GM19395 (cell line): ENCODE data around the gene TRIM10.
"Not testable (repeated sequence)": the region's sequence is repeated elsewhere in the genome, so short reads cannot be mapped to it uniquely, and the experiment has no call there.

Experiments
- ATAC-seq: cut with Tn5 transposase; IDR thresholded peaks from one replicate; pipeline ENCODE4 v1.9.1; 2021; ENCODE audit warnings: mild to moderate bottlenecking, moderate library complexity; ENCODE audit not compliant: unreplicated experiment

Gene TRIM10

GRCh38 chr6:30154709-30155519 is 6.1 kb downstream of the TRIM10 start:
- no peak for ATAC-seq

DNA sequence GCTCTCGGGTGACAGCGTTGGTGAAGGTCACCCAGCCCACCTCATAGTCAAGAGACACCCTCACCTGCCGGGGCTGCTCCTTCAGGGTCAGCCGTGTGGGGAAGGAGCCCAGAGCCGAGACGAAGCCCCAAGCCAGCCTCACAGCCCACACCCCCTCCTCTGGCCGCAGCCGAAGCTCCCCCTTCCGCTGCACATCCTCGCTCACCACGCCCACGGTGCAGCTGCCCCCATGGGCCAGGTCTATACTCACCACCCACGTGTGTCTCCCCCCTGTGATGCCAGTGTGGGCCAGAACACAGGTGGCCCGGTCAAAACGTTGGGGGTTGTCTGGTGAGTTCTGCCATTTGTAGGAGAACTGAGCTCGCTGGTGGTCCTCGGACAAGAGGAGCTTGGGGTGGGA is 7.0 kb downstream of the TRIM10 start:
- no peak for ATAC-seq

DNA sequence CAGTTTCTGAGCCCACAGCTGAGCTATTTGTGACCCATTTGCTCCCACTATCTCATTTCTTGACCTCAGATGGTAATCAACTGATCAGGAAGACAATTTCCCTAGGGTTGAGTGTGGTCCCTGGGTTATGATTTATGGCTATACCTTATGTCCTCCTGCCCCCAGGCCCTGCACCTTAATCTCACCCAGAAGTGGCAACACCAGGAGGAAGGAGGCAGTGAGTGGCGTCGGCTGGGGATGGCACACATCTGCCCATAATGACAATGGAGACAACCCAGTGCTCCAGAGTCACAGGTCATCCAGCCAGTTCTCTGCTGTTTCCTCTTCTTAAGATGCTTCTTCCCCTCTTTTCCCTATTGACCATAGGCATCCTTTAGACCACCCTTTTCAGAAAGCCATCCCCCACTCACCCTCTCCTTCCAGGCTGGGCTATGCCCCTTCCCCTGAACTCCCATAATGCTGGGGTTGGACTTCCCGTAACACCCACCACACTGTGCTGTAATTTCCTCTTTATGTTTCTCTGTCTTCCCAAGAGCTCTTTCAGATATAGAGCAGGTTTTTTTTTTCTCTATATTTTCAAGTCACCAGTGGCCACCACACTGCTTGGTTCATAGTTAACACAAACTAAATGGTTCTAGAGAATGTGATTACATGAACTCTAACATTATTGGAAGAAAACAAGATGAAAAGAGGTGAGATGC is 8.0 kb downstream of the TRIM10 start:
- no peak for ATAC-seq

GRCh38 chr6:30152016-30152673 is 8.9 kb downstream of the TRIM10 start:
- no peak for ATAC-seq

GRCh38 chr6:30151580-30151979 is 9.4 kb downstream of the TRIM10 start:
- ATAC-seq, result no peak

GRCh38 chr6:30150671-30151395 is 10.2 kb downstream of the TRIM10 start:
- ATAC-seq, result no peak

GRCh38 chr6:30149858-30150550 is 11.0 kb downstream of the TRIM10 start:
- ATAC-seq, result no peak

- no peak for ATAC-seq
Measured at GRCh38 chr6:30149234-30149633, 11.8 kb downstream of the TRIM10 start.

DNA sequence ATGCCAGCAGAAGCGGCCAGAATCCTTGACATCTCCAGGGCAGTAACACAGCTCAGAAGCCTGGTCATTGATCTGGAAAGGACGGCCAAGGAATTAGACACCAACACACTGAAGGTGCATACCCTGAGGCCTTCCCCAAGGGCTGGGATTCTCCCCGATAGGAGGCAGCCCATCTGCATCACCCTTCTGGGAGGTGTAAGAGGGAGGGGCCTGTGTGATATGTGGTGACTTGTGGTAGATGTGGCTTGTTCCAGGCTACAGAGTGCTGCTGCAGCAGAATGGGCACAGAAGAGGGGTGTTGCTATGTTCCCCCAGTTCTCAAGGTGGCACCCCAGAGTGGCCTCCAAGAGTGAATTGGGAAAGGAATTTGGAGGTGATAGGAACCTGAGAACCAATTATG is 13.9 kb downstream of the TRIM10 start:
- no peak for ATAC-seq

- no peak for ATAC-seq
Measured at GRCh38 chr6:30145818-30146217, 15.2 kb downstream of the TRIM10 start.

GRCh38 chr6:30144811-30145210 is 16.2 kb downstream of the TRIM10 start:
- ATAC-seq, result no peak

DNA sequence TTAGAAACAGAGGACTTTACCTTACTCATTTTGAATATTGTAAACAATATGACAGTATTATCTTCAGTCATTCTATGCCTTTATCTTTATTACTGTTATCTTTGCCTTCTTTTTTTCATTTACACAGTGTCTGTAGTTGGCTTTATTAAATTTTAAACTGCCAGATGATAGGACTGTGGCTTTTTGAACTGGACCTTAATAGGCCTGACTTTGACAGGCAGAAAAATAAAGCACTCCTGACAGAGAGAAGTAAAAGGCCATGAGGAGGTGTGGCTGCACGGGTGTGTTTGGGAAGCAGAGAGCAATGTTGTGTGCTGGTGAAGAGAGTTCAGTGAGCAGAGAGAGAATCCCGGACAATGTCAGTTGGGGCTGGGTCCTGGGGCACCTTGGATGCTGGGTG is 17.2 kb downstream of the TRIM10 start:
- ATAC-seq, result no peak

GRCh38 chr6:30142665-30143064 is 18.3 kb downstream of the TRIM10 start:
- no peak for ATAC-seq

DNA sequence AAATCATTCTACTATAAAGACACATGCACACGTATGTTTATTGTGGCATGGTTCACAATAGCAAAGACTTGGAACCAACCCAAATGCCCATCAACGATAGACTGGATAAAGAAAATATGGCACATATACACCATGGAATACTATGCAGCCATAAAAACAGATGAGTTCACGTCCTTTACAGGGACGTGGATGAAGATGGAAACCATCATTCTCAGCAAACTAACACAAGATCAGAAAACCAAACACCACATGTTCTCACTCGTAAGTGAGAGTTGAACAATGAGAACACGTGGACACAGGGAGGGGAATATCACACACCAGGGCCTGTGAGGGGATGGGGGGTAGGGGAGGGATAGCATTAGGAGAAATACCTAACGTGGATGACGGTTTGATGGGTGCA is 20.8 kb downstream of the TRIM10 start:
- not testable (repeated sequence) for ATAC-seq

DNA sequence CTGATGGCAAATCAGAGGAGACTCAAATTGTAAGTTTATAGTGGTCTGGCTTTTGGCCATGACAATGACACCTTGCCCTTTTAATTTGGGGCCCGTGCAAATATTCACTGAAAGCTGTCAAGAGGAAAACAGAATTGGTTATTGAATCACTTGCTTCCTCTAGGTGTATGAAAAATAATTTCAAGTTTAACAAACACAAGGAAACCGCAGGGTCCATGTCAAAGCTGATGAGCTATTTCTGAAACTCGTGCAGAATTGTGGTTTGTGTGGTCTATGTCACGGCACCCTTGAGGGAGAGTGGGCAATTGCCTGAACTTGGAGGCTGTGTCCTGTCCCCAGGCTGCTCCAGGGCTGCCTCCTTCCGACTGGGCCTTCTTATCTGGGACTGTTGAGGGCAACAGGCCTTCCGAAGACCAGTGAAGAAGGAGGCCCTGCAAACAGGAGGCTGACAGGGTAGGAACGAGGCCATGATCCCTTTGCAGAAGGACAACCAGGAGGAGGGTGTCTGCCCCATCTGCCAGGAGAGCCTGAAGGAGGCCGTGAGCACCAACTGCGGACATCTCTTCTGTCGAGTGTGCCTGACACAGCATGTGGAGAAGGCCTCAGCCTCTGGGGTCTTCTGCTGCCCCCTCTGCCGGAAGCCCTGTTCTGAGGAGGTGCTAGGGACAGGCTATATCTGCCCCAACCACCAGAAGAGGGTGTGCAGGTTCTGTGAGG is 24.3 kb downstream of the TRIM10 start:
- ATAC-seq, result no peak

DNA sequence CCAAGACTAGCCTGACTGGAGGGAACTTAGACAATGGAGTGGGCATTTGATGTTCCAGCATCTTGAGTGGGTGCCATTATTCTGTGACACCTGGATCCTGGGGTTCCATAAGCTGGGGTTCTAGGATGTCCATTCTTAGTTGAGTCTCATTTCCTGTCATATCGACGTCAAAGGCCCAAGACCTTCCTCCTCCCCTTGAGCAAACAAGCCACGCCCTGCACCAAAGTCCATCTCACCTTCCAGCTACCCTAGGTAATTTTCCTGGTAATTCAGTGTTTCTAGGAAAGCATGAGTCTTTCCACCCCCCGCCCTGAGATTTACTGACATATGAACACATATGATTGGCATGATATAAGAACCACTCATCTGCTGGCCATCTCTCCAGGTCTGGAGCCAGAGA is 25.3 kb downstream of the TRIM10 start, which contains the start of gene TRIM40:
TRIM40 (plus strand) TSS at position 384 of the 400 bp plus-strand sequence. CDS start 897 bp downstream, outside the sequence.
- no peak for ATAC-seq

- no peak for ATAC-seq
Measured at GRCh38 chr6:30135147-30135546, 25.9 kb downstream of the TRIM10 start.

GRCh38 chr6:30131947-30132497 is 29.0 kb downstream of the TRIM10 start:
- ATAC-seq, result no peak
